ENCODE data around the gene SLC6A18.

The SLC6A18 gene

GRCh38 chr5:1205255-1206180 lies 19.7 kb upstream of the SLC6A18 start:
- TF ChIP-seq FOXP2 (optimal IDR thresholded peaks at IDR 0.05; ENCODE audit: borderline replicate concordance, extremely low read depth, extremely low read length, insufficient read depth) (no peak), TAF1 (IDR thresholded peaks at IDR 0.05; ENCODE audit: borderline replicate concordance, insufficient read depth, low read length) (no peak), SIN3A (IDR thresholded peaks at IDR 0.05; ENCODE audit: borderline replicate concordance, insufficient read depth, low read length) (no peak), POLR2AphosphoS5 (IDR thresholded peaks at IDR 0.05; ENCODE audit: low read depth, low read length) (no peak), REST (IDR thresholded peaks at IDR 0.05; ENCODE audit: insufficient read depth in 1 of 2, low read depth in 2 of 2, low read length in 2 of 2) (no peak)

- TF ChIP-seq FOXP2 (optimal IDR thresholded peaks at IDR 0.05; ENCODE audit: borderline replicate concordance, extremely low read depth, extremely low read length, insufficient read depth) (no peak), POLR2AphosphoS5 (IDR thresholded peaks at IDR 0.05; ENCODE audit: low read depth, low read length) (no peak), REST (IDR thresholded peaks at IDR 0.05; ENCODE audit: insufficient read depth in 1 of 2, low read depth in 2 of 2, low read length in 2 of 2) (no peak), SIN3A (IDR thresholded peaks at IDR 0.05; ENCODE audit: borderline replicate concordance, insufficient read depth, low read length) (no peak), TAF1 (IDR thresholded peaks at IDR 0.05; ENCODE audit: borderline replicate concordance, insufficient read depth, low read length) (no peak)
Measured at GRCh38 chr5:1206521-1207412, 18.4 kb upstream of the SLC6A18 start.

GRCh38 chr5:1207555-1207954 lies 17.6 kb upstream of the SLC6A18 start:
- no peak for TF ChIP-seq TAF1 (IDR thresholded peaks at IDR 0.05; ENCODE audit: borderline replicate concordance, insufficient read depth, low read length)
- TF ChIP-seq SIN3A (IDR thresholded peaks at IDR 0.05; ENCODE audit: borderline replicate concordance, insufficient read depth, low read length), result no peak
- no peak for TF ChIP-seq REST (IDR thresholded peaks at IDR 0.05; ENCODE audit: insufficient read depth in 1 of 2, low read depth in 2 of 2, low read length in 2 of 2)
- TF ChIP-seq POLR2AphosphoS5 (IDR thresholded peaks at IDR 0.05; ENCODE audit: low read depth, low read length), result no peak
- no peak for TF ChIP-seq FOXP2 (optimal IDR thresholded peaks at IDR 0.05; ENCODE audit: borderline replicate concordance, extremely low read depth, extremely low read length, insufficient read depth)

- TF ChIP-seq REST (IDR thresholded peaks at IDR 0.05; ENCODE audit: insufficient read depth in 1 of 2, low read depth in 2 of 2, low read length in 2 of 2) (no peak), SIN3A (IDR thresholded peaks at IDR 0.05; ENCODE audit: borderline replicate concordance, insufficient read depth, low read length) (no peak), POLR2AphosphoS5 (IDR thresholded peaks at IDR 0.05; ENCODE audit: low read depth, low read length) (no peak)
Measured at GRCh38 chr5:1208221-1208742, 16.9 kb upstream of the SLC6A18 start.

All from PFSK-1 (cell line).